ENCODE measurements around the gene EYA2.

Gene EYA2

GRCh38 chr20:47156301-47157137 lies 261.9 kb downstream of the EYA2 start:
- TF ChIP-seq, protein P1, sequence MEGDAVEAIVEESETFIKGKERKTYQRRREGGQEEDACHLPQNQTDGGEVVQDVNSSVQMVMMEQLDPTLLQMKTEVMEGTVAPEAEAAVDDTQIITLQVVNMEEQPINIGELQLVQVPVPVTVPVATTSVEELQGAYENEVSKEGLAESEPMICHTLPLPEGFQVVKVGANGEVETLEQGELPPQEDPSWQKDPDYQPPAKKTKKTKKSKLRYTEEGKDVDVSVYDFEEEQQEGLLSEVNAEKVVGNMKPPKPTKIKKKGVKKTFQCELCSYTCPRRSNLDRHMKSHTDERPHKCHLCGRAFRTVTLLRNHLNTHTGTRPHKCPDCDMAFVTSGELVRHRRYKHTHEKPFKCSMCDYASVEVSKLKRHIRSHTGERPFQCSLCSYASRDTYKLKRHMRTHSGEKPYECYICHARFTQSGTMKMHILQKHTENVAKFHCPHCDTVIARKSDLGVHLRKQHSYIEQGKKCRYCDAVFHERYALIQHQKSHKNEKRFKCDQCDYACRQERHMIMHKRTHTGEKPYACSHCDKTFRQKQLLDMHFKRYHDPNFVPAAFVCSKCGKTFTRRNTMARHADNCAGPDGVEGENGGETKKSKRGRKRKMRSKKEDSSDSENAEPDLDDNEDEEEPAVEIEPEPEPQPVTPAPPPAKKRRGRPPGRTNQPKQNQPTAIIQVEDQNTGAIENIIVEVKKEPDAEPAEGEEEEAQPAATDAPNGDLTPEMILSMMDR (IDR thresholded peaks at IDR 0.05; ENCODE audit: insufficient read depth, low read depth, low read length, missing control alignments), result no peak

DNA sequence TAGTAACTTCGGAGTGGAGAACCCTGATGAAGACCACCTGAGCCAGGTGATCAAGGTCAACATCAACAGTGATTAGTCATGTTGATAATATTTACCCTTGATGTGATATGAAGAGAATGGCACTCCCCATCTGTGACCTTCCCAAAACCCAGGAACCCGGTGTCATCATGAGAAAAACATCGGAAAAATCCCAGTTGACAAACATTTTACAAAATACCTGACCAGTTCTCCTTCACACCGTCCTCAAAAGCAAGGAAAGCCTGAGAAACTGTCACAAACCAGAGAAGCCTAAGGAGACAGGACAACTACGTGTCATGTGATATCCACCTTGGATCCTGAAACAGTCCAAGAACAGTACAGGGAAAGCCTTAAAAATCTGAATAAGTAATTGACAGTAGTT lies 264.5 kb downstream of the EYA2 start:
- no peak overlapping the region for H3K4me3 ChIP-seq (ENCODE audit: low read depth, low read length)
- TF ChIP-seq, protein P1 (IDR thresholded peaks at IDR 0.05; ENCODE audit: insufficient read depth, low read depth, low read length, missing control alignments), result no peak
- no peak for DNase-seq (ENCODE audit: low read depth)

More at GRCh38 chr20:47156301-47157137, 261.9 kb downstream of the EYA2 start:
- DNase-seq (ENCODE audit: low read depth), result no peak
- no peak overlapping the region for H3K4me3 ChIP-seq (ENCODE audit: low read depth, low read length)

- no peak overlapping the region for H3K4me3 ChIP-seq (ENCODE audit: low read depth, low read length)
- DNase-seq (ENCODE audit: low read depth), result no peak
- TF ChIP-seq, protein P1 (IDR thresholded peaks at IDR 0.05; ENCODE audit: insufficient read depth, low read depth, low read length, missing control alignments), result no peak
Observed at GRCh38 chr20:47160240-47160639, 265.6 kb downstream of the EYA2 start.

- TF ChIP-seq, protein P1 (IDR thresholded peaks at IDR 0.05; ENCODE audit: insufficient read depth, low read depth, low read length, missing control alignments), result no peak
- no peak overlapping the region for H3K4me3 ChIP-seq (ENCODE audit: low read depth, low read length)
- DNase-seq (ENCODE audit: low read depth), result no peak
Observed at GRCh38 chr20:47160992-47161391, 266.3 kb downstream of the EYA2 start.

DNA sequence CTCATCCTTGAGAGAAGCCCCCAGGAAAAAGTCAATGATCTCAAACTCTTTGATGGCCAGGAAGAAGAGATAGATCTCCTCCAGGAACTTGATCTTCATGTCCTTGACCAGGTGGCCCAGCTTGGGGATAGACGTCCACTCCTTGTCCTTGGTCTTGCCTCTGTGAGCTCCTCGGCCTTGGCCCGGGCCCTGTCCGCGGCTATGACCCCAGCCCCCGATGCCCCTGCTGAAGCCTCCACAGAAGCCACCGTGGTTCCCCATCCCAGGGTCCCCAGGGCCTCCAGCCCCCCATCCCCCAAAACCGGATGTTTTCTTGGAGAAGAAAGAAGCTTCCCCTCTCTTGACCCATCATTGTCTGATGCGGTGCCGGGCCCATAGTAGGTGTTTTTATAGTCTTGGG lies 266.8 kb downstream of the EYA2 start:
- no peak for DNase-seq (ENCODE audit: low read depth)
- TF ChIP-seq, protein P1 (IDR thresholded peaks at IDR 0.05; ENCODE audit: insufficient read depth, low read depth, low read length, missing control alignments), result no peak
- H3K4me3 ChIP-seq (ENCODE audit: low read depth, low read length), result no peak overlapping the region

GRCh38 chr20:47164140-47164539 lies 269.5 kb downstream of the EYA2 start:
- no peak for DNase-seq (ENCODE audit: low read depth)
- no peak overlapping the region for H3K4me3 ChIP-seq (ENCODE audit: low read depth, low read length)
- TF ChIP-seq, protein P1 (IDR thresholded peaks at IDR 0.05; ENCODE audit: insufficient read depth, low read depth, low read length, missing control alignments), result no peak
